ENCODE measurements around the gene RER1.

The RER1 gene

DNA sequence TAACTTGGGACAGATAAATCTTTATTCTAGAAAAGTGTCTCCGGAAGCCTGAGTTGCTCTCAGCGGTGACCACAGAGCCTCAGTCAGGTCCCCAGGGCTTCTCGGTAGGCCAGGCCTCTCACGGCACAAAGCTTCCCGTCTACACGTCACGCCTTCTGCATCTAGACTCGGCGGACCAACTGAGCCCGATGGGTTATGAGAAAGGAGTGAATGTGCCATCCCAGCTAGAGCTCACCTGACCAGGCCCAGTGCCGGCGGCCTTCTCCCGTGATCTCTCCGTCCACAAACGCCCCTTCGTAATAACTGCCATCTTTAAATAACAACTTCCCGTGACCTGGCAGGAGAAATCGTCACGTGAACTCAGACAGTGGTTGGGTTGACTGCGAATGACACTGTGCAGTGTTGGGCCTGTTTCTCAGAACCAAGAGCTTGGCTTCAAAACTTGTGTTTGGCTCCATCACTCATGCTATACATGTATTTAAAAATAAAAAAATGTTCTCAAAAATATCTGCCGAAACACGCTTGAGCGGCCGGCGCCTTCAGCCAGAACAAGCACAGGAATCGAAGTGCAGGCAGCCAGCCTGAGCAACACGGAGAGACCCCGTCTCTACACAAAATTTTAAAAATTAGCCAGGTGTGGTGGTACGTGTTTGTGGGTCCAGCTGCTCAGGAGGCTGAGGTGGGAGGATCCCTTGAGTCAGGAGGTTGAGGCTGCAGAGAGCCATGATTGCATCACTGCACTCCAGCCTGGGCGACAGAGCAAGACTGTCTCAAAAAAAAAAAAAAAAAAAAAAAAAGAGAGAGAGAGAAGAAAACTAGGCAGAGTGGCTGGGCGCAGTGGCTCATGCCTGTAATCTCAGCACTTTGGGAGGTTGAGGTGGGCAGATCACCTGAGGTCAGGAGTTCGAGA, 3.4 kb upstream of the RER1 start:
- no peak for DNase-seq (ENCODE audit: low read depth in 2 of 3, low spot score in 1 of 3)

DNA sequence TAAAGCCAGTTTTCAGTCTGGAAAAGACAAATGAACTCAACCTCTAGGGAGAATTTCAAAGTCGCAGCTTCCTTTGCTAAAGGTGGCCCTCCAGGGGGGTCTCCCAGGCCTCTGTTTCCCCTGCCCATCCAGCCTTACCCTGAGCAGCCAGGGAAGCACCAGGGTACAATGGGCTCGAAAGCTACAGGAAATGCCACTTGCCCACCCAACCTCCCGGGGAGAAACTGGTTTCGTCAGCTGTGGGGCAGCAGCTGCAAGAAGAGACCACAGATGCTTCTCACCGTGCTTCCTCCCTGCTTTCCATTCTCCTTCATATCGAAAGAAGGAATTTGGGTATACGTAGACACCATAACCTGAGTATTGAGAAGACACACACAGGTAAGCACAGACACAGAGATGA, 2.0 kb upstream of the RER1 start:
- DNase-seq (ENCODE audit: low read depth in 2 of 3, low spot score in 1 of 3), result no peak

DNA sequence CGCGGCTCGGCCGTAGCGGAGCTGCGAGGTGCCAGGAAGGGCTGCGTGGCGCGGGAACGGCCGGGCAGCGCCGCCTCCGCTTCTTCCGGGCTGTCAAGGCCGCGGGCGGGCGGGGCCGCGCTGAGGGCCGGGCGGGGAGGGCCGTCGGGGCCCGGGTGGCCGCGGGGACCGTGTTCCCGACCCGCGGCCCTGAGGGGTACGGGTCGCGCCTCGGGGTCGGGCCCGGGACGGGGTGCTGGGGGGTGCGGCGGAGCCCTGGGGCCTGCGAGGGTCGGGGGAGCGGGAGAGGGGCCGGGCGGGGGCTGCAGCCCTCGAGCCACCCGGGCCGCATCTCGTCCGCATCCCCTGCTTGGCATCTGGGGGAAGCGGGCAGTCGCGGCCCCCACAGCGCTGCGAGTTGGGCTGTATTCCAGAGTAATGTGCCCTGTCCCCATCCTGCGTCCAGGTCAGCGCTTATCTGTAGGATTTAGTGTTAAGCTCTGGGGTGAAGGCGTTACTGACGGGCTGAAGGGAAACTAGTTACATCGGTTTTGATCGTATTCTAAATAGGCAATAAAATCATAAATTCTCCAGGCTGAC, 379 bp downstream of the RER1 start:
- no peak for DNase-seq (ENCODE audit: low read depth in 2 of 3, low spot score in 1 of 3)

DNA sequence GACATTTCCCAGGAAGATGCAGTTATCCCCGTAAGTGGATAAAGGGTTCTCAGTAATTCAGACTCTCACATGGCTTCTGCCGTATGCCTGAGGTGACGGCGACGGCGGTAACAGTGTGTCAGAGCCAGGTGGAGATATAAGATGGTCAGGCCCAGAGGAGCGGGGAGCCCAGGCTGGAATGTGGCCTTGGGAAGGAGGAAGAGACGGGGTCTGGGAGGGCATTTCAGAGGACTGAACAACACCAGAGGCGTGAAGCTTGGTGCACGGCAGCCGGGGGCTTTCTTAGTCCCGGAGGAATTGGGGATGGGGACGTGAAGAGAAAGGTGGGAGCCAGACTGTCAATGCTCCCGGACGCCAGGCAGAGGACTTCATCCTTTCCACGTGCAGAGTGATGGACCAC, 1.0 kb downstream of the RER1 start:
- no peak for DNase-seq (ENCODE audit: low read depth in 2 of 3, low spot score in 1 of 3)

DNA sequence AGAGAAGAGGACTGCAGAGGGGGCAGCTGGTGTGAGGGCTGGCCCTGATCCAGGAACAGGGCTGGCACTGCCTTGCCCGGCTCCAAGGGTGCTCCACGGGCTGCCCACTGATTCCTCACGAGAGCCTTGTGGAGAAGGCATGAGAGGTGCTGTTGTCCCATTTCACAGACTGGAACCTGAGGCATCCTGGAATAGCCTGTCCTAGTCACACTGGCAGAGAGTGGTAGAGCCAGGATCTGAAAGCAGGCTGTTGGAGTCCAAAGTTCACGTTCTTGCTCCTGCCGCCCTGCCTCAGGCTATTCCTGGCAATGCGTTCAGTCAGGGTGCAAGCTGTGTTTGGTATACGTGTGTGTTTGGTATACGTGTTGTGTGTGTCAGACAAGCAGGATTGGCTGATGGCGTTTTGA, 1.8 kb downstream of the RER1 start:
- DNase-seq (ENCODE audit: low read depth in 2 of 3, low spot score in 1 of 3), result no peak

DNA sequence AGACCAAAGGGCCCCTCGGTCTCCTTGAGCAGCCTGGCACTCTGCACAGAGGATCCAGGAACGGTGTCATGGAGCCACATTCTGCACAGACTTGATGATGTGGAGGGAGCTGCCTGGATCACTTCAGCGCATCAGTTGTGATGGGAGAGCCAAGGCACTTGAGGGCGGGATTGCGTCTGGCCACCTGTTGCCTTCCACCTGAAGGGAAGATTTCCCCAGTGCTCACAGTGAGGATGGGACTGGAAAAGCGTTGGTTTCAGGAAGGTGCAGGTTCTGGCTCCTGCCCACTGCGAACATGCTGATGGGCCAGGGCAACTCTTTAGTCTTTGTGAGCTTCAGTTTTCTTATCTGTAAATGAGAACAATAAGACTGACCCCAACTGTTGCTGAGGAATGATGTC, 2.6 kb downstream of the RER1 start:
- no peak for DNase-seq (ENCODE audit: low read depth in 2 of 3, low spot score in 1 of 3)

DNA sequence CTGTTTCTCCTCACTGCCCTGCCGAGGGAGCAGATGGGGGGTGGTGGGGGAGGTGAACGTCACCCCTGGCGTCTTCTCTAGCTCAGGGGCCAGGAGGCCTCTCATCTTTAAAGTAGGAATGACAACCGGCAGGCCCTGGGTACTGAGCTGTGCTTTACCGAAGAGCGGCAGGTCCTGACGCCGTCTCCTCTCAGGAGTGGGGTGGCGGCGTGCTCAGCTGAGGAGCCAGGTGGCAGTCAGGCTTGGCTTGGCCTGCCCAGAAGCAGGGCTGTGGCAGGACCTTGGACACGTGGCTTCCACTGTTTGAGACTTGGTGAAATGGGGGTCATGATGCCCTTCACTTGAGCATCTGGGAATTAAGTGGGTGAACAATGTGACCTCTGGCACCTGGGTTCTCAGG, 3.1 kb downstream of the RER1 start:
- no peak for DNase-seq (ENCODE audit: low read depth in 2 of 3, low spot score in 1 of 3)

DNA sequence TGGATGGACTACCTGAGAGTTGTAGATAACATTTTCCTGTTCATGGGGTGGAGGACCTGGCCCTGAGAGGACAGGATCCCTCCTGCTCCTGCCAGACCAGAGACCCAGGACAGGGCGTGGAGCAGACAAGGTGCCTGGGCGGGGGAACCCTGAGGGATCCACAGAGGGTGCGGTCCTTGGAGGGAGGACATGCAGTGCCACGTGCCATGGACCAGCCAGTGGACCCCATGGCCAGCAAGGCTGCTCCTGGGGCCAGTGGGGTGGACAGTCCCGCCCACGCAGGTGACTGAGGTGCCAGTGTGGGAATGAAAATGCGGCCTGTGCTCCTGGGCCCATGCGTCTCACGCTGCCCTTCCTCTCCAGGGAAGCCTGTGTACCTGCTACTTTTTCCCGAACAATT, 3.6 kb downstream of the RER1 start:
- no peak for DNase-seq (ENCODE audit: low read depth in 2 of 3, low spot score in 1 of 3)

DNA sequence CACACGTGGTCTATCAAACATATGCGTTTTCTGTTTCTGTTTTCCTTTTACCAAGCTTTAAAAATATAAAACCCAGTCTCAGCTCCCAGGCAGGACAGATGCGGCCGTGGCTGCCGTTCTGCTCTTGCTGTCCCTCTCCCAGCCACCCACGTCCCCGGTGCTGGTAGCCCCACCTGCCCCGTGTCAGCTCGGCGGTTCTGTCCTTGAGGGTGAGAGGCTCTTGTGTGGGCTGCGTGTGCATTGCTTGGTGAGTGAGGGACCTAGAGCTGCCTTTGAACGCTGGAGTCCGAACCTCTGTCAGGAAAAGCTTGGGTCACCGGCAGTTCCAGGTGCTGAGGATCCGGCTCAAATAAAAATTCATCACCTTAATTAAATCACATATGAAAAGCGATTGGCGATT, 4.4 kb downstream of the RER1 start:
- DNase-seq (ENCODE audit: low read depth in 2 of 3, low spot score in 1 of 3), result no peak

DNA sequence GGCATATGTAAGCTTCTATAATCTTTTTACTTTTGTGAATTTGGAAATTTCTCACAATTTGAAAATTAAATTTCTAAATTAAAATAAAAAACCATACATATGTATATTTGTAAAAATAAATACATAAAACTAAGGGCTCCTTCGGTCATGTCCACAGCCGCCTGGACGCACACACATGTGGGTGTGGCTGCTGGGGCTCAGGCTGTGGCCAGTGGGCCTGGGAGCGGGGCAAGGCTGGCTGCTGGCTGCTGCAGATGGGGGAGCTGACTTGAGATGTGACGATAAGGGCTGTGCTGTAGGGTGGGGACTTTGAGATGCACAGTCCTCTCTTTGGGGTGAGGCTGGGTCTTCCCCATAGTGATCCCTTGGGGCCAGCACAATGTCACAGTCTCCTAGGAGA, 4.8 kb downstream of the RER1 start:
- DNase-seq (ENCODE audit: low read depth in 2 of 3, low spot score in 1 of 3), result no peak

DNA sequence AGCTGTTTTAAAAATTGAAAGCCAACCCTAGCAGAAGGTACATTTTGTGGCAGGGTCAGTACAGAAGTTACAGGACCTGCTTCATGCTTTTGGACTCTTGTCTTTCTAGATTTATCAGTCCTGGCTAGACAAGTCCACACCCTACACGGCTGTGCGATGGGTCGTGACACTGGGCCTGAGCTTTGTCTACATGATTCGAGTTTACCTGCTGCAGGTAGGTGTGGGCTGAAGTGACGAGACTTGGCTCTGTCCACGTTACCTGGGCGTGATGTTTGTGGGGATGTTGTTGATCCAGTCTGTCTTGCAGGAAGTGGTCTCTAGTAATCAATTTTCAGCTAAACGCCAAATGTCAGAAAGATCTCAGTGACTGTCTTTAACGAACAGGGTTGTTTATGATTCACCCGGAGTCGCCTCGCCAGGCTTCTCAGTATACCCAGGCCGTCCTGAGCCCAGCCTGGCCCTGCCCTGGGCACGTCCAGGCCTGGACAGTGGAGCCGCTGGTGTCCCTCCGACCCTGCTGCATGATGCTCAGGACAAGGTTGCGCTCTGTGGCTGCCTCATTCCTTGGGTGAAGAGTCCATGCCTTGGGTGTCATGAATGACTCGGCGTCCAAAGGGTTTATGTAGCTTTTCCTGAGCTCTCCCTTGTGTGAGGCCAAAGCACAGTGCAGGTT, 5.5 kb downstream of the RER1 start:
- DNase-seq (ENCODE audit: low read depth in 2 of 3, low spot score in 1 of 3), result no peak

DNA sequence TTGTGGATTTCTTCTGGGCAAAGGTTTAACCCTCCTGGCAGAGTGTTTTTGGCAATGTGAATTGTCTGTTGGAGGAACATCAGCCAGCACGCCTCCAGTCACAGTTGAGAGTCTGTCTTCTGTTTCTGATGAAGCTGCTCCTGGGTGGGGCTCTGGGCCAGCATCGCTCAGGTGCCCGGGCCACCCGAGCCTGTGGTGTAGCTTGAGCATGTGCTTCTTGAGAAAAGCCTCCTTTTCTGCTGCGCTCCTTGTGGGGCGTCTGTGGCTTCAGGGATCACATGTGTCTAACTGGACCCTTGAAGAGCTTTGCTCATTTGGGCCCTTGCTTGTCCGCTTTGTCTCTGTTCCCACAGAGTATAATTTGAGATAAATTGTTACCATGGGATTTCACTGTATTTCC, 7.2 kb downstream of the RER1 start:
- no peak for DNase-seq (ENCODE audit: low read depth in 2 of 3, low spot score in 1 of 3)

DNA sequence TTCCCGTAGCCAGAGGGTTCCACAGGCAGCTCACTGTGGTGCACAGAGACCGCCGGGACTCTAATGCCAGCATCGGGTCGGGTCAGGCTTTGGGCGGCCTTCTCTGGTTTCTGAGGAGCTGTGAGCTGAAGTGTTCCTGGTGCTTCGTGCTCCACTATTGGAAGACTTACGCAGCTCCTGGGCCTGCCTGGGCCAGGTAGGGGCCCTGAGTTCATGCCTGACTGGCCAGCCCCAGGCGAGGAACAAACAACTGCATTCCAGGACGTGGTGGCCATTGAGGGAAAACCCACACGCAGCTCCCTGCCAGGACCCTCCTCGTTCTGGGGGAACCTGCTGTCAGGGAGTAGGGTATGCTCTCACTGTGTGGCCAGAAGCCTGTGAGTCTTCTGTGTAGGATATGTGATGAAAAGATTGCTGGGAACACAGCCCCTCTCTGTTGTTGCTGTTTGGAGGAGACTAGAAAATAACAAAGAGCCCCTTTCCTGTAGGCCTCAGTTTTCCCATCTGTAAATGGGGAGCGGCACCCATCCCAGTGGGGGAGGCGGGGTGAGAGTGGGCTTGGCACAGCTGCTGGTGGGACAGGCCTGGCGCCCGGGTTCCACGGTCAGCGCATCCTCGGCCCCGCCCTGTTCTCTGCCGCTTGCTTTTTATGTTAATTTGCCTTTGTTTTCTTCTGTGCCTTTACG, 8.4 kb downstream of the RER1 start:
- no peak for DNase-seq (ENCODE audit: low read depth in 2 of 3, low spot score in 1 of 3)

DNA sequence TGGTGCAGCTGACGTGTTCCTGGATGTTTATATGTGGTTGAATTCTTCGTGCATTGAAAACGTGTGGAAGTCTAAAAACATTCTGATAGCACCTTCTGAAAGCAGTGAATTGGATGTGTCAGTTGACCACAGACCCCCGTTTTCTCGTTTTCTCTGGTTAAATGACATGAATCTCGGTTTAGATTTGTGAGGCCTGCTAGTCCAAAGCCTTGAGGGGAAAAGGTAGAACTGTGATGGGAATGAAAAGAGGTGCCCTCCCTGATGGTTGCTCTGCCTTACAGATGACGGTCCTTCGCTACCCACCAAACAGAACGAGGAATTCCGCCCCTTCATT, 8.9 kb downstream of the RER1 start:
- DNase-seq (ENCODE audit: low read depth in 2 of 3, low spot score in 1 of 3), result no peak

DNA sequence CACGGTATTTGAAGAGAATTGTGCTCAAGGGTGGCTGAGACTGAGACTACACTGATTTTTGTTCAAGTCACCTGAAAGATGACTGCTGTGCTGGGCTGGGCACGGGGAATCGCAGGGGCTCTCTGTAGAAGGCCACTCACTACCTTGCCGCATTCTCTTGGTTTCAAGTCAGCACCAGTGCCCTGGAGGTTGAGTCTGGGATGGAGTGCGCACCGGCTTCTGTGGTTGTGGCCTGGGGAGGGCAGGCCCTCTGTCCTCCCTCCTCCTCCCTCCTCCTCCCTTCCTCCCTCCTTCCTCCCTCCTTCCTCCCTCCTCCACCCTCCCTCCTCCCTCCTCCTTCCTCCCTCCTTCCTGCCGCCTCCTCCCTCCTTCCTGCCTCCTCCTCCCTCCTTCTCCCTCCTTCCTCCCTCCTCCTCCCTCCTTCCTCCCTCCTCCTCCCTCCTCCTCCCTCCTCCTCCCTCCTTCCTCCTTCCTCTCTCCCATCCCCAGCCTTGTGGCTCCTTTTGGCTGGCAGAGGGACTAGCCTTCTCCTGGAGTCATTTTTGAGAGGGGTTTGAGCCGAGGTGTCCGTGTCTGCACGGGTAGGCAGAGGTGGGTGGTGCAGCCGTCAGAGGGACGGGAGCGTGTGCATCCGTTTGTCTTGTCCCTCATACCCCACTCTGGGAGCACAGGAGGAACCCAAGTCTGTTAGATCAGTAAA, 9.5 kb downstream of the RER1 start:
- no peak for DNase-seq (ENCODE audit: low read depth in 2 of 3, low spot score in 1 of 3)

DNA sequence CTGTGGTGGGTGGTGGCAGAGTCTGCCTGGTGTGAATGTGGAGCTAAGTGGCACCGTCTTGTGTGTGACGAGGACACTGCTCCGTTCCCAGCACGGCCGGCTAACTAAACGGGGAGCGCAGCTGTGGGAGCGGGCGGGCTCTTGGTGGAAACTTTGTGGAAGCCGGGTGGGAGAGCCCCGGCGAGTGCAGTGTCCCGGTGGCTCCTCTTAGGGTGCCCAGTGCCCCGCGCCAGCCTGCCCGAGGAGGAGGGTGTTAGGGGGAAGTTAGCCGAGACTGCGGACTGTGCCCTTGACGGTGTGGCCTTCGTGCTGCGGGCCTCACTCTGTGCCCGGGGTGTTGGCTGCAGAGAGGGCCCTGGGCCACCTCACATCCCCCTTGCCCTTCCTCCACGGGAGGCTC, 10.8 kb downstream of the RER1 start:
- no peak for DNase-seq (ENCODE audit: low read depth in 2 of 3, low spot score in 1 of 3)

DNA sequence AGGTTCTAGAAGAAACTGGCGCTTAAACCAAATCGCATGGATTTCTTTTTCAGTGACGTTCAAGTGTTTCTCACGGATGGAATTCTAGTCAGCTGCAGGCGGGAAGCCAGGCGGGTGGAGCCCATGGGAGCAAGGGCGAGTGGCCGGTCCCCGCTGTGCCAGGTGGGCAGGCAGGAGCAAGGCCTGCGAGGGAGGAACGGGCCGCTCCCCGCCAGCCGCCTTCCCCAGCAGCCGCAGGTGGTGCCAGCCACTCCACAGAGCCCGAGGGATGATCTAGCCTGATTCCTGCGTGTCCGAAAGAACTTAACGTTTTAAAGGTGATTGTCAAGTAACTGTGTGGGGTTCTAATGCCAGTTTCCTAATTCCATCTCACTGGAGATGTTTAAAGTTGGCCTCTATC, 11.6 kb downstream of the RER1 start:
- no peak for DNase-seq (ENCODE audit: low read depth in 2 of 3, low spot score in 1 of 3)

DNA sequence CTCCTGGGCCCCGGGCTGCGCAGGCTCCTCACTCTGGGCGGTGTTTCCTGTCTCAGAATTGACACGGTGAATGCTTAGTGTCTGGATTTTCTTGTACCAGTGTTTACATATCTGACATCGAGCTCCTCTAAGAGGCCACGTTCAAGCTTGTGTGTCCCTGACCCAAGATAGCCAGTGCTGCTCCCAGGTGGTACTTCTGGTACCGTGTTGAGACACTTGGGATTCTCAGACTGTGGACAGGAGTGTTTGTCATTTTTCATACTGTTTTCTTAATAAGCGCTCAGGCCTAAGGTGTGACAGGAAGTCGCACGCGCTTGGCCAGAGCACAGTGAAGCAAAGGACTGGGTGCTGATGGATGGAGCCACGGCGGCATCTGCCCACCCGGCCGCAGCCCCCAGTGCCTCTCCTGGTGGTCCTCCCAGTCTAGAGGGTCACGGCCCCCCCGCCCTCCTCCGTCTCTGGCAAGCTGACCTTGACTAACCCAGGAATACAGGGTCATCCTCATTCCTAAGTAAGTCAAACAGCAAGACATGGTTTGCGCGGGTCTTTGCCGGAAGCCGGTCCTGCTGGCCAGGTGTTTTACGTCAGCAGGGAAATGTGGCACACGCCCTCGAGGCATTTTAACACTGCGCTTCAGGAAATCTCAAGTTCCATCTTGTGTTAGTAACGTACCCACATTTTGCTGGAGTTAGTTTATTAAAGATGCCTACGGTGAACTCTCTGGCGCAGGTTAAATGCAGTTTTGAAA, 12.7 kb downstream of the RER1 start:
- DNase-seq (ENCODE audit: low read depth in 2 of 3, low spot score in 1 of 3), result no peak

DNA sequence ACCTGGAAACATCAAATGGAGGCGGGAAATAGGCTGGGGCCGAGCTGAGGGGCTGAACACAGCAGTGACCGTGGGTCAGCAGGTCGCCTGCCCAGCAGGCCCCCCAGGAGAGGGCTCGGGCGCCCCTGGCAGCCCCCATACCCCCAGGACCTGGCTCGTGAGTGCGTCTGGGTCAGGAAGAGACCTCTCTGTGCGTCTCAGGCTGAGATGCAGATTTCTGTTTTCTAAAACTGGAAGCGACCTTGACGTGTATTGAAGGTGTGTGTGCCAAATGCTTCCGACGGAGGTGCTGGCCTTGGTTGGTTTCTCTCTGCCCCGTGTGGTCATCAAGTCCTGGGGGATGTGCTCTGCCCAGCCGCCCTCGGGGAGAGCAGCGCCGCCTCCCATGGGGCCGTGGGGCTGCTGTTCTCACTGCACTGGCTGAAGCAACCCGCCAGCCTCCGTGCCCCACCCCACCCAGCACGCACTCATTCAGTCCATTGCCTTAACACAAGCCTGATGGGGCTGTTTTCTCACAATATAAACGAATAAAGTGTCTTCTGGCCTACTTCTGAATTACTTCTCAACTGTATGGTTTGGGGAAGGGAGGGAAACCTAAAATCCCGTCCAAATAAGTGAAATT, 13.4 kb downstream of the RER1 start:
- DNase-seq (ENCODE audit: low read depth in 2 of 3, low spot score in 1 of 3), result no peak

DNA sequence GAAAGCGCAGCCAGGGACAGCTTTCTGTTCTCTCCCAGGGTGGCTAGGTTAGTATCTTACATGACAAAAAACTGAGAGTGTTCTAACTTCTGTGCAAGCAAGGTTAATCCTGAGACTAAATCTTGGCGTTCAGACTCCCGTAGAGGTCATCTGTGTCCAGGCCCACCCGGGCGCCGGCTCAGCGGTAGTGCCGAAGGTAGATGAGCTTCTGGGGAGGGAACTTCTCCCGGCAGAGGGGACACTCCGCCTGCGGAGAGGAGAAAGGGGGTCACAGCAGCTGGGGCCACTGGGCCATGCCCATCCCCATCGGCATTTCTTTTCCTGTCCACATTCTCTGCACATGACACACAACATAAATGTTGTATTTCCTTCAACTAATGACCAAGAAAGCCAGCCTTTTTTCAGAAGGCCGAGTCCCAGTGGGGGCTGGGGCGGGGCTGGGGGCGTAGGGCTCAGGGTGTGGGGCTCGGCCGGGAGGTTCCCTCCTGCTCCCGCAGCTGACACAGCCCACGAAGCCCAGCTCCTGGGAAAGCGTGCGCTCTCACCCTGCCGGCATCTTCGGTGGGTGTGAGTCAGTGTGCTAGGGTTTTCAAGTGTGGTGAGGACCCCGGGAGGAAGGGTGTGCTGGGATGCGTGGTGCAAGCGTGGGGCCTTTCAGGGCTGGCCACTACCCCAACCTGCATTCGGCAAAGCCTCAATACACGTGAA, 14.1 kb downstream of the RER1 start:
- no peak for DNase-seq (ENCODE audit: low read depth in 2 of 3, low spot score in 1 of 3)
